ENCODE measurements around the gene RRBP1. TPM values are rescaled to one million over a fixed set of nuclear protein-coding genes. Genes with fewer than 3 reads are reported as not detected.

RRBP1 gene
- total and polyA plus RNA-seq, 2 experiments from 2014 or later = 193 to 242 TPM

GRCh38 chr20:17725094-17725835 lies 43.2 kb upstream of the RRBP1 start:
- Histone ChIP-seq H3K4me3 (no peak overlapping the region), H3K9me3 (ENCODE audit: low read depth) (no peaks in the 10 kb centered on the region)
- 93% methylated on average over 13 of the region's 13 CpGs for WGBS (ENCODE audit: low lambda C conversion rate, missing lambda C conversion rate)

GRCh38 chr20:17723301-17723691 lies 41.3 kb upstream of the RRBP1 start:
- no peak overlapping the region for H2AFZ ChIP-seq
- DNase-seq (ENCODE audit: low spot score) = no peak
- no peaks in the 10 kb centered on the region for H3K9me2 ChIP-seq (replicated peaks; ENCODE audit: insufficient read depth)
- H3K9me3 ChIP-seq (ENCODE audit: low read depth) = no peaks in the 10 kb centered on the region
- no peaks in the 10 kb centered on the region for H4K20me1 ChIP-seq (ENCODE audit: insufficient read depth, poor library complexity, severe bottlenecking)
- TF ChIP-seq CTCF (IDR thresholded peaks at IDR 0.05; ENCODE audit: poor library complexity) = no peak
- TF ChIP-seq EZH2 (IDR thresholded peaks at IDR 0.05; ENCODE audit: borderline replicate concordance) = no peak
- no peak for TF ChIP-seq EZH2phosphoT487 (IDR thresholded peaks at IDR 0.05; ENCODE audit: low read depth, severe bottlenecking, unreplicated experiment)
- H3K27ac ChIP-seq = peak overlapping the region; percentile 77
- 92% methylated on average over 5 of the region's 5 CpGs for WGBS (ENCODE audit: low lambda C conversion rate, missing lambda C conversion rate)
- no peaks in the 10 kb centered on the region for H3K4me1 ChIP-seq (ENCODE audit: insufficient read depth)
- H3K36me3 ChIP-seq (replicated peaks; ENCODE audit: insufficient read depth, low read depth) = no peaks in the 10 kb centered on the region
- no peaks in the 10 kb centered on the region for H3K27me3 ChIP-seq
- H3K79me2 ChIP-seq = no peaks in the 10 kb centered on the region
- no peak overlapping the region for H3K4me2 ChIP-seq
- no peak overlapping the region for H3K4me3 ChIP-seq

More at GRCh38 chr20:17725094-17725835, 43.2 kb upstream of the RRBP1 start:
- no peaks in the 10 kb centered on the region for H4K20me1 ChIP-seq (ENCODE audit: insufficient read depth, poor library complexity, severe bottlenecking)
- no peak for TF ChIP-seq CTCF (IDR thresholded peaks at IDR 0.05; ENCODE audit: poor library complexity)
- no peak for TF ChIP-seq EZH2phosphoT487 (IDR thresholded peaks at IDR 0.05; ENCODE audit: low read depth, severe bottlenecking, unreplicated experiment)
- no peaks in the 10 kb centered on the region for H3K79me2 ChIP-seq
- no peak overlapping the region for H3K4me2 ChIP-seq
- H3K27ac ChIP-seq = no peak overlapping the region
- no peak overlapping the region for H2AFZ ChIP-seq
- no peak for DNase-seq (ENCODE audit: low spot score)
- no peaks in the 10 kb centered on the region for H3K27me3 ChIP-seq
- no peaks in the 10 kb centered on the region for H3K9me2 ChIP-seq (replicated peaks; ENCODE audit: insufficient read depth)
- H3K36me3 ChIP-seq (replicated peaks; ENCODE audit: insufficient read depth, low read depth) = no peaks in the 10 kb centered on the region
- H3K4me1 ChIP-seq (ENCODE audit: insufficient read depth) = no peaks in the 10 kb centered on the region

GRCh38 chr20:17722493-17723300 lies 40.7 kb upstream of the RRBP1 start:
- no peaks in the 10 kb centered on the region for H3K9me2 ChIP-seq (replicated peaks; ENCODE audit: insufficient read depth)
- no peaks in the 10 kb centered on the region for H3K36me3 ChIP-seq (replicated peaks; ENCODE audit: insufficient read depth, low read depth)
- WGBS (ENCODE audit: low lambda C conversion rate, missing lambda C conversion rate) = 87% methylated on average over 14 of the region's 14 CpGs
- H2AFZ ChIP-seq = no peak overlapping the region
- H3K4me1 ChIP-seq (ENCODE audit: insufficient read depth) = no peaks in the 10 kb centered on the region
- no peaks in the 10 kb centered on the region for H3K79me2 ChIP-seq
- no peaks in the 10 kb centered on the region for H3K27me3 ChIP-seq
- no peak overlapping the region for H3K4me2 ChIP-seq
- TF ChIP-seq EZH2 (IDR thresholded peaks at IDR 0.05; ENCODE audit: borderline replicate concordance) (no peak), EZH2phosphoT487 (IDR thresholded peaks at IDR 0.05; ENCODE audit: low read depth, severe bottlenecking, unreplicated experiment) (no peak), CTCF (IDR thresholded peaks at IDR 0.05; ENCODE audit: poor library complexity) (no peak)
- no peak overlapping the region for H3K4me3 ChIP-seq
- DNase-seq (ENCODE audit: low spot score) = no peak
- H3K9me3 ChIP-seq (ENCODE audit: low read depth) = no peaks in the 10 kb centered on the region
- H4K20me1 ChIP-seq (ENCODE audit: insufficient read depth, poor library complexity, severe bottlenecking) = no peaks in the 10 kb centered on the region
- H3K27ac ChIP-seq = peak overlapping the region; percentile 77

Data from hepatocyte (in vitro differentiated cells).